Activated CD8-positive, alpha-beta T cell treated with anti-CD3 and anti-CD28 coated beads, Interleukin-2, amount 10 ng/mL, durations not matched to agents 7 days and 5 days (primary cell): Measurements from ENCODE around the gene CASP6. TPM values are rescaled to one million over a fixed set of nuclear protein-coding genes. Genes with fewer than 3 reads are reported as not detected.

Source experiments
- ATAC-seq: fragments of 150-1000 bp; cut with Tn5 transposase; one replicate; pipeline ENCODE4 v1.10.0; 2021; ENCODE audit warnings: moderate library complexity
- CTCF ChIA-PET: fragments of 350-600 bp; sonication (Branson Sonifier 250); formaldehyde crosslinking; loops from one replicate; lab custom pipeline; 2021; ENCODE audit warnings: antibody characterized with exemption; lab: Charles Lee
- POLR2A ChIA-PET: fragments of 350-600 bp; sonication (Branson Sonifier 250); formaldehyde crosslinking; loops from one replicate; lab custom pipeline; 2021; ENCODE audit warnings: antibody characterized with exemption; lab: Charles Lee
- DNase-seq: peaks from one replicate; pipeline ENCODE4 v3.0.0-alpha.2; 2020
- H3K27ac Mint-ChIP-seq: one replicate; pipeline ENCODE4 v1.8.0; 2021; ENCODE audit warnings: mild to moderate bottlenecking, mixed read lengths
- H3K27me3 Mint-ChIP-seq: one replicate; pipeline ENCODE4 v1.8.0; 2021; ENCODE audit warnings: low read depth, mixed read lengths
- H3K36me3 Mint-ChIP-seq: one replicate; pipeline ENCODE4 v1.8.0; 2021; ENCODE audit warnings: low read depth, mixed read lengths
- H3K4me1 Mint-ChIP-seq: one replicate; pipeline ENCODE4 v1.8.0; 2021; ENCODE audit warnings: low read depth, mixed read lengths
- H3K4me3 Mint-ChIP-seq: one replicate; pipeline ENCODE4 v1.8.0; 2021; ENCODE audit warnings: mild to moderate bottlenecking, mixed read lengths
- H3K9me3 Mint-ChIP-seq: one replicate; pipeline ENCODE4 v1.8.0; 2022; ENCODE audit warnings: mixed read lengths; ENCODE audit not compliant: insufficient read depth
- total RNA-seq, 2 experiments: library from RNA; stranded (reverse); gene quantifications; one replicate each; pipeline ENCODE4 v1.2.3, GENCODE V29; 2021

CASP6 gene
- total RNA-seq, 2 experiments from 2014 or later = 24.1 to 25.5 TPM

GRCh38 chr4:109640644-109641043 is 62.6 kb downstream of the CASP6 start:
- DNase-seq (no peak), ATAC-seq (no peak)
- CTCF ChIA-PET = interaction anchor here (1.0 kb wide), 1 partner anchor 15 kb away, joined by 3 read pairs; no protein-coding TSS in a partner anchor
- H3K27me3 Mint-ChIP-seq = no peaks in the 10 kb centered on the region
- peaks cover 5% of the 10 kb centered on the region for H3K9me3 Mint-ChIP-seq
- POLR2A ChIA-PET = no interaction called here
- peaks cover 9% of the 10 kb centered on the region for H3K4me1 Mint-ChIP-seq
- no peak overlapping the region for H3K27ac Mint-ChIP-seq
- peaks cover 33% of the 10 kb centered on the region for H3K36me3 Mint-ChIP-seq
- H3K4me3 Mint-ChIP-seq = no peak overlapping the region

Other genes with a start within 250 kb of the CASP6 start
- 100 to 1,000 TPM; 104 to 109 TPM for gene MCUB, start 143.2 kb downstream of the CASP6 start, total RNA-seq
- gene PLA2G12A, start 26.6 kb upstream of the CASP6 start, total RNA-seq = 10 to 100 TPM; 13.6 to 20.4 TPM
- gene CFI, start 98.6 kb upstream of the CASP6 start, total RNA-seq = not detected
- 10 to 100 TPM; 24.1 to 27.2 TPM for gene GAR1, start 112.3 kb upstream of the CASP6 start, total RNA-seq
- gene RRH, start 124.5 kb upstream of the CASP6 start, total RNA-seq = under 1 TPM in 1 of 2 experiments, not detected in 1; 0.26 TPM
- gene LRIT3, start 144.7 kb upstream of the CASP6 start, total RNA-seq = under 1 TPM; 0.16 TPM
- gene EGF, start 209.4 kb upstream of the CASP6 start, total RNA-seq = not detected